Testis (tissue), 3 donors: Measurements from ENCODE around the gene DDX52. TPM values are rescaled to one million over a fixed set of nuclear protein-coding genes. Genes with fewer than 3 reads are reported as not detected.
"Not testable (repeated sequence)": the region's sequence is repeated elsewhere in the genome, so short reads cannot be mapped to it uniquely, and the experiment has no call there.

ENCODE experiments used
- DNase-seq: peaks from one replicate; pipeline ENCODE4 v3.0.0-alpha.2; 2019
- H3K27ac ChIP-seq, 2 donors: fragments of 200-600 bp; sonication (generic); one replicate each; pipeline ENCODE4 v1.5.1; 2019
- H3K27me3 ChIP-seq: fragments of 200-600 bp; sonication (generic); one replicate; pipeline ENCODE4 v1.5.1; 2019
- H3K36me3 ChIP-seq: fragments of 200-600 bp; sonication (generic); one replicate; pipeline ENCODE4 v1.5.1; 2017; ENCODE audit warnings: low read depth; ENCODE audit errors: missing control alignments
- H3K4me1 ChIP-seq: fragments of 200-600 bp; sonication (generic); one replicate; pipeline ENCODE4 v1.5.1; 2019
- H3K4me3 ChIP-seq, 2 donors: fragments of 200-600 bp; sonication (generic); one replicate each; pipeline ENCODE4 v1.5.1; 2017 to 2019
- H3K9me3 ChIP-seq: fragments of 200-600 bp; sonication (generic); one replicate; pipeline ENCODE4 v1.5.1; 2017
- POLR2A ChIP-seq: fragments of 450-650 bp; IDR thresholded peaks from one replicate; pipeline ENCODE4 v1.6.1; 2017; ENCODE audit warnings: antibody characterized with exemption, mild to moderate bottlenecking, moderate library complexity
- WGBS, 2 donors: methylation state at CpG; one replicate each; pipeline ENCODE4 v1.1.5; 2018; 5-methylcytosine and 5-hydroxymethylcytosine counted together
- intact Hi-C: fragments of 100-400 bp; cut with DNase I; formaldehyde crosslinking; loops from one replicate; pipeline ENCODE4 v1.15.1; 2023; ENCODE audit warnings: low total_unique reads
- polyA plus RNA-seq: library from polyadenylated mRNA; stranded (reverse); fragments of 350-450 nt; fragmentation: Illumina TruSeq; extraction: RNeasy Lipid Tissue Mini Kit (QIAGEN cat#74804); gene quantifications from one replicate; pipeline ENCODE4 v1.2.3, GENCODE V29; 2014; ENCODE audit warnings: low read depth, low replicate concordance; ENCODE audit not compliant: insufficient read depth
- total RNA-seq, 2 donors: library from RNA; depleted of rRNA; stranded (reverse); fragments of >200 nt; gene quantifications; one replicate each; pipeline ENCODE4 v1.2.3, GENCODE V29; 2016
- TF ChIP-seq, protein P1 (sequence below), 3 experiments: fragments of 450-650 bp in 2 of 3; fragments of 200-600 bp in 1 of 3; sonication (generic) in 1 of 3; IDR thresholded peaks; one replicate each; pipeline ENCODE4 v1.5.1; 2016 to 2019; ENCODE audit warnings: antibody characterized with exemption in 3 of 3, mild to moderate bottlenecking in 2 of 3, moderate library complexity in 1 of 3

Gene DDX52
- total and polyA plus RNA-seq, 3 donors from 2014 or later: 14.0 to 31.7 (median 25.5) TPM

- DNase-seq: no peak
- Histone ChIP-seq H3K4me1 (no peaks in the 10 kb centered on the region), H3K27me3 (no peaks in the 10 kb centered on the region), H3K36me3 (no peaks in the 10 kb centered on the region), H3K27ac (no peak overlapping the region), H3K4me3 (no peak overlapping the region), H3K9me3 (no peaks in the 10 kb centered on the region)
- WGBS, 2 donors: 80 to 90% methylated on average over 3 of the region's 3 CpGs
- no peak for TF ChIP-seq POLR2A
- TF ChIP-seq, protein P1, sequence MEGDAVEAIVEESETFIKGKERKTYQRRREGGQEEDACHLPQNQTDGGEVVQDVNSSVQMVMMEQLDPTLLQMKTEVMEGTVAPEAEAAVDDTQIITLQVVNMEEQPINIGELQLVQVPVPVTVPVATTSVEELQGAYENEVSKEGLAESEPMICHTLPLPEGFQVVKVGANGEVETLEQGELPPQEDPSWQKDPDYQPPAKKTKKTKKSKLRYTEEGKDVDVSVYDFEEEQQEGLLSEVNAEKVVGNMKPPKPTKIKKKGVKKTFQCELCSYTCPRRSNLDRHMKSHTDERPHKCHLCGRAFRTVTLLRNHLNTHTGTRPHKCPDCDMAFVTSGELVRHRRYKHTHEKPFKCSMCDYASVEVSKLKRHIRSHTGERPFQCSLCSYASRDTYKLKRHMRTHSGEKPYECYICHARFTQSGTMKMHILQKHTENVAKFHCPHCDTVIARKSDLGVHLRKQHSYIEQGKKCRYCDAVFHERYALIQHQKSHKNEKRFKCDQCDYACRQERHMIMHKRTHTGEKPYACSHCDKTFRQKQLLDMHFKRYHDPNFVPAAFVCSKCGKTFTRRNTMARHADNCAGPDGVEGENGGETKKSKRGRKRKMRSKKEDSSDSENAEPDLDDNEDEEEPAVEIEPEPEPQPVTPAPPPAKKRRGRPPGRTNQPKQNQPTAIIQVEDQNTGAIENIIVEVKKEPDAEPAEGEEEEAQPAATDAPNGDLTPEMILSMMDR (IDR thresholded peaks at IDR 0.05): no peak
- intact Hi-C loops: no loop called here
Measured at GRCh38 chr17:37682007-37682406, 38.8 kb upstream of the DDX52 start.

DNA sequence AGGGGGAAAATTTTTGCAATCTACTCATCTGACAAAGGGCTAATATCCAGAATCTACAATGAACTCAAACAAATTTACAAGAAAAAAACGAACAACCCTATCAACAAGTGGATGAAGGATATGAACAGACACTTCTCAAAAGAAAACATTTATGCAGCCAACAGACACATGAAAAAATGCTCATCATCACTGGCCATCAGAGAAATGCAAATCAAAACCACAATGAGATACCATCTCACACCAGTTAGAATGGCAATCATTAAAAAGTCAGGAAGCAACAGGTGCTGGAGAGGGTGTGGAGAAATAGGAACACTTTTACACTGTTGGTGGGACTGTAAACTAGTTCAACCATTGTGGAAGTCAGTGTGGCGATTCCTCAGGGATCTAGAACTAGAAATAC is 36.7 kb upstream of the DDX52 start:
- WGBS, 2 donors: 88 to 93% methylated on average over 1 to 2 of the region's 2 CpGs
- H3K4me3 ChIP-seq, H3K27ac ChIP-seq, H3K36me3 ChIP-seq, H3K27me3 ChIP-seq, H3K9me3 ChIP-seq, DNase-seq, H3K4me1 ChIP-seq, intact Hi-C loops: not testable (repeated sequence)

- H3K9me3 ChIP-seq: no peaks in the 10 kb centered on the region
- intact Hi-C loops: no loop called here
- 97 to 100% methylated on average over 1 of the region's 1 CpG for WGBS, 2 donors
Measured at GRCh38 chr17:37678036-37678435, 34.8 kb upstream of the DDX52 start.

GRCh38 chr17:37677021-37677420 is 33.8 kb upstream of the DDX52 start:
- intact Hi-C loops: no loop called here
- no peak for DNase-seq
- H3K27ac ChIP-seq: no peak overlapping the region
- 79 to 95% methylated on average over 1 of the region's 1 CpG for WGBS, 2 donors
- H3K9me3 ChIP-seq: no peaks in the 10 kb centered on the region
- no peak overlapping the region for H3K4me3 ChIP-seq
- no peaks in the 10 kb centered on the region for H3K4me1 ChIP-seq
- TF ChIP-seq, protein P1 (IDR thresholded peaks at IDR 0.05): no peak
- TF ChIP-seq POLR2A: no peak
- no peaks in the 10 kb centered on the region for H3K27me3 ChIP-seq
- H3K36me3 ChIP-seq: no peaks in the 10 kb centered on the region

More at GRCh38 chr17:37678036-37678435, 34.8 kb upstream of the DDX52 start:
- H3K4me3 ChIP-seq: no peak overlapping the region
- no peak overlapping the region for H3K27ac ChIP-seq
- no peak for DNase-seq
- H3K4me1 ChIP-seq: no peaks in the 10 kb centered on the region
- no peaks in the 10 kb centered on the region for H3K36me3 ChIP-seq
- H3K27me3 ChIP-seq: no peaks in the 10 kb centered on the region
- TF ChIP-seq, protein P1 (IDR thresholded peaks at IDR 0.05): no peak
- TF ChIP-seq POLR2A: no peak

DNA sequence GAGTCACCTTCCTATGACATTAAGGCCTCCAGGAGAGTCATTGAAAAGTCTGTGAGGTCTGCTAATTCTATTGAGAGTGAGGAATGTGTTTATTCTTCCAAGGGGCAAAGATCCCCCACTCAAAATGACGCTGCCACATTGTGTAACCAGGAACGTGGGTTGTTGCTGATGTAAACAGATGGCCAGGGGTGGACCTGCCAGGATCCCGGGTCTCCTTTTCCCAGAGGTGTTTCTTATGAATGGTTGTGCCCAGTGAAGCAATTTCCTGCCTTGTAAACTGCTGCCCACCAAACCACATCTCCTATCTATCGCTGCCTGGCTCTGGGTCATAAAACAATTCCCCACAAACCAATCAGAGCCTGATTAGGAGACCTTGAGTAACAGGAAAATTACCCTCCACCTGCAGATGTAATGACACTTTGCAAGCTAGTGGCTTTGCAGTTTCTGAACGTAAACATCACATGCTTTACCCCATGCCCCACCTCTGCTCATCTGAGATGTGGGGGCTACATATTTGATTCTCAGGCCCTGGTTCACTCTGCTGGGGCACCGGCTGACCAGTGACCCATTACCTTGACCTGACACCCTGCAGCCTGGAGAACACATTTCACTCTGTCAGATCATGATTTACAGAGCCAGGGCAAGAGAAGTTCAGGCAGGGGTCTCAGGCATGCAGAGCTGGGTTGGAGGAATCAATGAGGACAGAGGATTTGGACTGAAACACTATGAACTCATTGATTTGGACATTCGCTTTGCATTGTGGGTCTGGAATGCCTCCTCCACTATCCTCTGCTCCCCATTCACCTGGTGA is 33.1 kb upstream of the DDX52 start:
- TF ChIP-seq, protein P1 (IDR thresholded peaks at IDR 0.05): no peak
- TF ChIP-seq POLR2A: no peak
- no peak for DNase-seq
- Histone ChIP-seq H3K27ac (no peak overlapping the region), H3K27me3 (no peaks in the 10 kb centered on the region), H3K4me1 (no peaks in the 10 kb centered on the region), H3K4me3 (no peak overlapping the region), H3K9me3 (no peaks in the 10 kb centered on the region), H3K36me3 (no peaks in the 10 kb centered on the region)
- 31 to 60% methylated on average over 7 of the region's 7 CpGs for WGBS, 2 donors
- intact Hi-C loops: no loop called here
